ENCODE results near the gene LRRC8D.

Gene LRRC8D

DNA sequence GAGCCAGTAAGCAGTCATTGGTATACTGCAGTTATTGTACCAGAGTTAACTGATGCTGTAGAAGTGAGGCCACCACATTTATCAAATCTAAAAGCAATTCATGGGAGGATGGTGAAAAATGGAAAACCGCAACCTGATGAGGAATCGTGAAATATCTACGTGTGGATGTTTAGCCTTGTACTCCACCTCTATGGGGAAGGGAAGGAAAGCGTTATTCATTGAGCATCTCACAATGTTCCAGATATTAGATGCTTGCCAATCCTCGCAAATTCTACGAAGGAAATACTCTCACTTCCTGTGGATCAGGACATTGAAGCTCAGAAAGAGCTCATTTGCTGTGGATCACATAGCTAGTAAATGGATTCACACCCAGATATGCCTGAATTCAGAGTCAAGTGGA, 77.3 kb downstream of the LRRC8D start:
- no peak for DNase-seq

DNA sequence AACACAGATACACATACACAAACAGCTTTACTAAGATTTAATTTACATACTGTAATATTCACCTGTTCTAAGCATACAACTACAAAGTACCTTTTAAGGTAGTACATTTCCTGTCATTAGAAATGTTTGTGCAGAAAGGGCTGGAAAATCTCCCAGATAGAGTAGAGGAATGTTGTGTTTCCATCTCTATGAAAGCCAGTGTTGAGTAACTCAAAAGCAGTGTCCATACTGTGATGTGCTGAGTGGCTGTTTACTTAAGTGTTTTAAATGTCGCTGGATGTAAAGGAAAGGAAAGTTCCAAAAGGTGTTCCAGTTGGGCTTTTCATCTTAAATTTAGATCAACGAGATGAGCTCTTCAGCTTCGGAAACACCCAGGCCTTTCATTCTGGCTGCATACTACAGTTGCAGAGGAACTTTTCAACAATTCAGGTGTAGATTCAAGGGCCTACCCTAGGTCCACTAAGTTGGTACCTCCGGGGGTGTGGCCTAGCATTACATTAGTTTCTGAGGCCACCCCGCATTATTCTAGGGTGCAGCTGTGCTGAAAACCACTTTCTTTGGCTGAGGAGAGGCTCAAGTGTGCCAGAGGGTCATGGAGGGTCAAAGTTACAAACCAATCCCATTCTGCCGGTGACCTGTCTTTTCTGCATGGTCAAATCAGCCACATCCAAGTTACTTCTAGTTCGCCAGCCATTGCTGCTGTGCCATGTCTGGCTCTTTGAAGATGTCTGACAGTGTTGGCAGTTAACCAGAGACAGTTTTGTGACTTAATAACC, 78.1 kb downstream of the LRRC8D start:
- DNase-seq, result no peak

- no peak for DNase-seq
These were observed 79.5 kb downstream of the LRRC8D start for GRCh38 chr1:89900323-89900722.

DNA sequence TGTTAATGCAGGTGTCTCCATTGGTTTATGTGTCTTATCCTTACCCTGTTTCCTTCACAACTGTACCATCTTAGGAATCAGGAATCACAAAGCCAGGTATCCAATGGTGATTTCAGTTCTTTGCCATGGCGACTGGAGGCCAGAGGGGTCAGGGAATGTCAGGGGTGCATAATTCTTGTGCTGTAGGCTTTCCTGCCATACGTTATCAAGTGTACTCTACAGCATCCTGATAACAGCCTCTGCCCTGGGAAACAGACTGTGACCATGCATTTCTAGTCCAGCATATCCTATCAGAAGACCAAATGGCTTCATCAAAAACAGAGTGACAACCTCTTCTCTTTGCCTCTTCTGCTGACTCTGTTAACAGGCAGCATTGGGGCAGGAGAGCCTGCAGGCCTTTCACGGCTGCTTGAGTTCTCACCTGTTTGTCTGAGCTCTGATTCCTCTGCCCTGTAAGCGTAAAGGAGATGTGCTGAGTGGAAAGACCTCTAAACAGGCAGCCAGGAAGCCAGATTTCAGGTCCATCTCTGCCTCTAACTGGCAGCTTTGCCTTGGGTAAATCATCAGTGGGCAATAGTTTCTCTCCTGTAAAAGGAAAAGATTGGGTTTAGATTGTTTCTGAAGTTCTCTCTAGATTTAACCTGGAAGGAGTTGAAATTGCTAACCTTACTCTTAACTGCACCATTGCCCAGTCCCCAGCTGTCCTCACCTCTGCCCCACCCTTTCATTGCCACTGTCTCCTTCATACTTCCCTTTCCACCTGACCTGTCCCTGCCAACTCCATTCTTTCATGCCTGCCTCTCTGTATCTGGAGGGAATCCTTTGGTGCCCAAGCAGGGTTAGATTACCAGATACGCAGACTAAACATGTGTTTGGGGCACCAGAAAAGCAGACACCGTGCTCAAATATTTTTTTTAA, 80.2 kb downstream of the LRRC8D start:
- DNase-seq, result no peak

DNA sequence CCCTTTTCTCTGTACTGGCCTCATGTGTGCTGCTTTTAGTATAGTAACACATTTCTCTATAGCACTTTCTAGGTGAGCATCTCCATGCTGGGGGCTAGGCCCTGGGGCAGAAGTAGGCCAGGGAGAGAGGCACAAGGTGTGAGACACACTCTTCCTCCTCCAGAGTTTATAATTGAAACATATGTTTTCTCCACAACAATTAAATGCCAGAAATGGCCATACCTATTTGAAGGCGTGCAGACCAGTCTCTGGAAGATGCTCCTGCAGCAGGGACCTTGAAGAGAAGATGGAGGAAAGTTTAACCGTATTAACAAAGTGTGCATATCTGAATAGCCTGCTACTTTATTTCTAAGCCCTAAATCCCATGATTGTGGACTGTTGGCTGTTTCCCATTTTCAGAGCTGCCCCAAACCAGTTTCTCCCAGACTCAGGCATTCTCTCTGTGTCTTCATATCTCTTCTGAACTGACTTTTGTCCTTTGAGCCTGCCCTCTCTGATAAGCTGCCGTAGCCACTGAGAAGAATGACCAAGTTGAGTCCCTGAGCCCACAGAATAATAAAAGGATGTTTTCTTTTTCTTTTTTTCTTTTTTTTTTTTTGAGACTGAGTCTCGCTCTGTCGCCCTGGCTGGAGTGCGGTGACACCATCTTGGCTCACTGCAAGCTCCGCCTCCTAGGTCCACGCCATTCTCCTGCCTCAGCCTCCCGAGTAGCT, 81.3 kb downstream of the LRRC8D start:
- no peak for DNase-seq

GRCh38 chr1:89903550-89903949, 82.7 kb downstream of the LRRC8D start:
- DNase-seq, result no peak

DNA sequence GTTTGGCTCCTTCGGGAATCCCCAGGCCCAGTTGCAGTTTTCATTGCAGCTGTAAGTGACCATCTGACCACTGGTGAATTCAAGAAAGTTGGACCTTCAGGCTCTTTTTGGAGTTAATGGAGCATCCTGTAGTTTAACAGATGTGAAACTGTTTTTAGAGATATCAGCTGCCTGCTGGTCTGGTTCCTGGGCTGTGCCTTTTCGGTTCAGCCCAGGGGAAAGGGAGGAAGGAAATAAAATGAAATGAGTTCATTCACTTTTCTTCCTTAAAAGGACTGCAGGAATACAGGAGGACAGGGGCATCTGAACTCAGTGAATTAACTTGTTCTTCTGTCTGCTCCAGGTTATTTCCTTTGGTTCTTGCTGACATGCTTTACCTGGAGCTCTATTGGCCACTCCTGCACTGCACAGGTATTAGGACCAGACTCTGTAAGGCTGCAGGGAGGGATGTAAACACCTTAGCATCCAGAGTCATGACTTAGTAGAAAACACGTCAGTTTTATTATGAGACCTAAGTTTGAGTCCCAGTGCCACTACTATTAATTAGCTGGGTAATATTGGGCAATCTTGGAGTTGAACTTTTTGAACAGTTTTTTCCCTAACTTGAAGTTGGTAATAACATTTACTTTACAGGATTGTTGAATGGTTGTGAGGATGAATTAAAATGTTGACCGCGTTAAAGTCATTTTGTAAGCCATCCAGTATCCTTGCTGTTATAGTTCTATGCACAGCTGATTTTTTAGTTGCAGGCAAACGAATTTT, 83.6 kb downstream of the LRRC8D start:
- DNase-seq, result no peak

GRCh38 chr1:89905395-89906058, 84.7 kb downstream of the LRRC8D start:
- no peak for DNase-seq

- DNase-seq, result no peak
These were observed 85.3 kb downstream of the LRRC8D start for GRCh38 chr1:89906088-89906487.

GRCh38 chr1:89907727-89908212, 86.9 kb downstream of the LRRC8D start:
- DNase-seq, result no peak

DNA sequence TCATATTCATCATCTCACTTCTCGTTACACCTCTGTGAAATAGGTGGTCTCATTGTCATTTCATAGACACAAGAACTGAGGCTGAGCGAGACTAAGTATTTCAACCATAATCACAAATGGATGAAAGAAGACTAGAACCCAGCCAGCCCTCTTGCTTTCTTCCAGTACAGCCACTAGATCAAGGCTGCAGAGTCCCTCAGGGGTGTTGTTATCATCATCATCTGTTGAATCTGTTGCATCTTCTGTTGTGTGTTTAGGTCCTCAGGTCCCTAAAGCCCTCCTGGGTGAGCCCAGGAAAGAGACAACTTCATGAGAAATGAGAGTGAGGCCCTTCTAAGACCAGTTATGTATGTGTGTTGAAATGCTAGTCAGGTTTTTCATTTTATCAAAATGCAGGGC, 87.4 kb downstream of the LRRC8D start:
- no peak for DNase-seq

DNA sequence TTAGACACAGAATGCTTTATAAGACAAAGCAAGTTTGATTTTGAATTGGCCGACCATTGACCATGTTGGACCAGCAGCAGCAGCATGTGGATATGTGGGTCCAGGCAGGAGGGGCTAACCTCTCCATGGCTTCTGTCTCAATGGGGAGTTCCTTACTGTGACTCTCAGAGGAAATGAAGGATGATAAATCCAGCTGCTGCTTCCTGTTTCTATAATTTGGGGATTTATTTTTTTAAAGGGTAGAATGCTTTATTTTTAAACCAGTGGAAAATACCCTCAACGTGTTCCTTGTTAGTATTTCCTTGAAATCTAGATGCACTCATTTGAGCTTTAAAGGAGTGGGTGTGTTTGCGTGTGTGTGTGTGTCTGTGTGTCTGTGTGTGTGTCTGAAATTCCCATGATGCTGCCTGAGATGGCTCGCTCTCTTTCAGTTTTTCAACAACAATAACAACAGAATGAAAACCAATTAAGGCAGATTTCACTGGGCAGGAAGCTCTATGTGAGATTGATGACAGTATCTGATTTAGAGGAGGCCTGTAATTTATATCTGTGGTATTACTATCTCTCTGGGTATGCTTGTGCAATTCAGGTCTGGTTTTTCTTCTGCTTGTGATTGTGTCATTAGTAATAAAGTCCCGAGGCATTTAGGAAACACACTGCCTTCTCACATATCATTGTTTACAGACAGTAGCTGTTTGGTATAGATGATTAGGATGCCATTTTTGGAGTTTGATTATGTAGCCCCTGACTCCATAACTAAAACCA, 88.0 kb downstream of the LRRC8D start:
- DNase-seq, result no peak

GRCh38 chr1:89910268-89910667, 89.4 kb downstream of the LRRC8D start:
- no peak for DNase-seq

- DNase-seq, result no peak
These were observed 89.9 kb downstream of the LRRC8D start for GRCh38 chr1:89910780-89911179.

DNA sequence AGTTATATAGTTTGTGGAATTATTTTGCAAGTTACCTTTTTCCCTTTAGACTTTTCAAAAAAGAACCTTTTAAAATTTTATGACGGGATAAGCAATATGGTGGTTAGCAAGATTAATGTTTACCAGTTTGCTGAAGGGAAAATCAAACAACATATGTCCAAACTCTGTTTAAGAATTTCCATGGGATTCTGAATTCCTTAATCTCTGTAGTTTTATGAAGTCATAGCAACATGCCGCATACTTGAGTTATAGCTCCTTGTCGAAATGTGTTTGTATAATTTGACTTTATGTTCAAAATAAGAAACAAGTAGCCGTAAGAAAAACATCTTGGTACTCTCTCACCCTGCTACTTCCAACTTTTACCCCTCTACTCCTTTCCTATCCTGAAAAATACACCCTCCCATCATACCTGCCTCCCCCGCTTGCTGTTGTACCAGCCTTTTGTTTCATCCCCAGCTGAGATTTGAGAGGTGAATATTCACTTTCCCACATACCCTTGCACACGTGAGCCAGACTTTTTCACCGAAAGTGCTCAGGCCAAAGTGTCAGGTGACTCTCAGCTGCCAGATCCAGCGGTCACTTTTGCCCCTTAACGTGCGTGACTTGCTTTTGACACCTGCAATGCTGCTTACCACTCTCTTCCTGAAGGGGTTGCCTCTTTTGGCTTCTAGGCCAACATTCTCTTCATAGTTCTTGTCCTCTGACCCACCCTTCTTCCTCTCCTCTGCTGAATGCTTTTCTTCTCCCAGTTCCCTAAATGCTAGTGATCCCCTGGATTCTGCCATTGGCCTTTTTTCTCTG, 90.6 kb downstream of the LRRC8D start:
- no peak for DNase-seq

DNA sequence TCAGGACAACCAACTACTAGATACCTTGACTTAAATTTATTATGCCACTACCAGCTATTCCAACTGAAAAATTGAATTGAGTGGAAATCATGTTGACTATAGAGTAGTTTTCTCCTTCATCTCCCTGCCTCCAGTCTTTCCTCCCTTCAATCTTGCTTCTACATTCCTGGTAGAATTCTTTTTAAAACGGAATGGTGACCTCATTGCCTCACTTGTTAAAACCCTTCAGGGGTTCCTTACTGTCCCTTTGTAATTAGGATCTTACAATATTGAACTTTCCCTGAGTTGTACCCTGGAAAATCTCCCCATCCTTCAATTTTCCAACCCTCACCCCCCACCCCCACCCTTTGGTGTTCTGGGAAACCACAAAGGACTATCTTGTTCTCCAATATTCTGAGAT, 91.2 kb downstream of the LRRC8D start:
- no peak for DNase-seq

- no peak for DNase-seq
These were observed 92.7 kb downstream of the LRRC8D start for GRCh38 chr1:89913353-89914095.

- DNase-seq, result no peak
These were observed 96.5 kb downstream of the LRRC8D start for GRCh38 chr1:89917353-89917752.

DNA sequence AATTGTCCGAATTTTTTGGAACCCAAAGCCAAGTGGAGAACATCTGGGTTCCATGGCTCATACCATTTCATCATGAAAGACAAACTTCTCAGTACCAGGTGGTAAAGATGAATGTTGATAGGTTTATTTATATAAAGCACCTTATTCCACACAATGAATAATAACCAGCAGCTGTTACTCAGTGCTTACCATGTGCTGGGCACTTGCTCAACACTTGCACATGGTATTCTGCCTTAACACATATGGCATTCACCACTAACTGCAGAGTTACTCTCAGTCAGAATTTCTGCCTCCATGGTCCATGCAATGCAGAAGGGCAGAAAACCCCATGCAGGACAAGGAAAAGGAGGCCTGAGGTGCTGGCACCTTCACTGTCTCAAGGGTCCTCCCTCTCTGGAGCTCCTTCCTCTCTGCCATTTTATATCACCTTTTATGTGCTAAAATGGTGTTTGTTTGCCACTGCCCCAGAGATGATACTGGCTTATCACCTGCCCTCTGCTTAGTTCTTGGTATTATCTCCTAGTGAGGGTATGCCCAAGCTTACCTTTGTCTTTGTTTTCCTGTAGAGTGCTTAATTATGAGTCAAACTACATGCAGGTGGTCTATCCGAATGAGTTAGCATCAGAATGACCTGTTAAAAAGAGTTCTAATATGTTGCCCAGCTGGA, 97.4 kb downstream of the LRRC8D start:
- DNase-seq, result no peak

All from activated T-cell treated with anti-CD3 and anti-CD28 coated beads, Interleukin-2, amount 50 U/mL, for 1 hour (primary cell).